PC-3 (cell line): ENCODE results near the gene MGST1.

Source experiments
- EZH2phosphoT487 ChIP-seq: fragments of 300-600 bp; sonication (generic); IDR thresholded peaks from 2 replicates; pipeline ENCODE4 v1.6.1; 2018; ENCODE audit warnings: mild to moderate bottlenecking, antibody characterized with exemption, low read length, borderline replicate concordance
- TF ChIP-seq, protein P1 (sequence below): fragments of 300-600 bp; sonication (generic); conservative IDR thresholded peaks from 2 replicates; pipeline ENCODE4 v1.5.1; 2017; ENCODE audit warnings: antibody characterized with exemption, low read depth, mild to moderate bottlenecking, low read length

DNA sequence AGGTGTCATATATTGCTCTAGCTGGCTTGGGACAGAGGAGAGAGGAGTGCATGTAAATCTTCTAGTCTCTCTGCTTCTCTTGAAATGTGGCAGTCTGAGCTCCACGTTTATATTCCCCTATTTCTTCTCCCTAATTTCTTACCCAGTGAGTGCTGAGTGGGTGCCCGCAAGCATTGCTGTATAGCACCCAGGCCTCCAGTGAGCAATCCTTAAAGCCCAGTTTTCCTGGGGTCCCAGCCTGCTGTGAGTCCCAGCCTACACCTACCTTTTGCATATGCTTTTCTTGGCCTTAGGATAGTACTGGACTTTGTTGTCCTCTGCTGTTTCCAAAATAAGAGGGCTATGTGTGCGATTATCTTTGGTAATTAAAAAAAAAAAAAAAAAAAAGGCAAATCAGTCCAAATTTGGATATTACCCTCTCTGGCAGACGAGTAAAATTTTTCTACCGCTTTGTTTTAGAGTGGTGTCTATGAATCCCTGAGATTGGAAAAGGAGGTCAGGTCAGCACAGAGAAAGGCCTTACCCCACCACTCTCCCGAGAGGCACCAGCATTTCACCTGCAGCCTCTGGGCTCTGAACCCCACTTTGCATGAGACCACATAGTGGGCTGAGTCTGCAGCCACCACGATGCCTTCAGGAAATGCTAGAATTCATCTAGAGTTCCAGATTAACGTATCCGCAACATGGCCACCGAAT lies 1.1 kb downstream of the MGST1 start:
- TF ChIP-seq EZH2phosphoT487: no peak
- TF ChIP-seq, protein P1, sequence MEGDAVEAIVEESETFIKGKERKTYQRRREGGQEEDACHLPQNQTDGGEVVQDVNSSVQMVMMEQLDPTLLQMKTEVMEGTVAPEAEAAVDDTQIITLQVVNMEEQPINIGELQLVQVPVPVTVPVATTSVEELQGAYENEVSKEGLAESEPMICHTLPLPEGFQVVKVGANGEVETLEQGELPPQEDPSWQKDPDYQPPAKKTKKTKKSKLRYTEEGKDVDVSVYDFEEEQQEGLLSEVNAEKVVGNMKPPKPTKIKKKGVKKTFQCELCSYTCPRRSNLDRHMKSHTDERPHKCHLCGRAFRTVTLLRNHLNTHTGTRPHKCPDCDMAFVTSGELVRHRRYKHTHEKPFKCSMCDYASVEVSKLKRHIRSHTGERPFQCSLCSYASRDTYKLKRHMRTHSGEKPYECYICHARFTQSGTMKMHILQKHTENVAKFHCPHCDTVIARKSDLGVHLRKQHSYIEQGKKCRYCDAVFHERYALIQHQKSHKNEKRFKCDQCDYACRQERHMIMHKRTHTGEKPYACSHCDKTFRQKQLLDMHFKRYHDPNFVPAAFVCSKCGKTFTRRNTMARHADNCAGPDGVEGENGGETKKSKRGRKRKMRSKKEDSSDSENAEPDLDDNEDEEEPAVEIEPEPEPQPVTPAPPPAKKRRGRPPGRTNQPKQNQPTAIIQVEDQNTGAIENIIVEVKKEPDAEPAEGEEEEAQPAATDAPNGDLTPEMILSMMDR: no peak
